ENCODE data around the gene PRKD2.

- TF ChIP-seq CTCF (IDR thresholded peaks at IDR 0.05; ENCODE audit: borderline replicate concordance, extremely low read depth, low read length, poor library complexity, severe bottlenecking) (no peak), EZH2 (IDR thresholded peaks at IDR 0.05; ENCODE audit: borderline replicate concordance, low read depth, low read length, severe bottlenecking) (no peak)
Observed at GRCh38 chr19:46678110-46678732, 38.7 kb downstream of the PRKD2 start.

All from DND-41 (cell line).